PFSK-1 (cell line): Measurements from ENCODE around the gene PCIF1.

Experiments
- FOXP2 ChIP-seq: optimal IDR thresholded peaks from 2 replicates; pipeline ENCODE3; 2011; ENCODE audit warnings: borderline replicate concordance, control low read depth, inconsistent platforms; ENCODE audit not compliant: insufficient read depth; ENCODE audit errors: extremely low read length, extremely low read depth
- POLR2AphosphoS5 ChIP-seq: IDR thresholded peaks from 2 replicates; pipeline ENCODE4 v1.6.1; 2012; ENCODE audit warnings: low read depth, mild to moderate bottlenecking, control low read depth, low read length, moderate library complexity
- REST ChIP-seq, 2 experiments: IDR thresholded peaks; 2 replicates each; pipeline versions ENCODE4 v1.6.1 to v1.8.0; 2011 to 2012; ENCODE audit warnings: low read depth in 2 of 2, low read length in 2 of 2, control low read depth in 1 of 2, inconsistent platforms in 1 of 2, mild to moderate bottlenecking in 1 of 2, moderate library complexity in 1 of 2; ENCODE audit not compliant: insufficient read depth in 1 of 2
- SIN3A ChIP-seq: IDR thresholded peaks from 2 replicates; pipeline ENCODE4 v1.6.1; 2012; ENCODE audit warnings: mild to moderate bottlenecking, low read length, moderate library complexity, borderline replicate concordance; ENCODE audit not compliant: insufficient read depth
- TAF1 ChIP-seq: IDR thresholded peaks from 2 replicates; pipeline ENCODE4 v1.6.1; 2012; ENCODE audit warnings: low read length, control low read depth, borderline replicate concordance; ENCODE audit not compliant: insufficient read depth

The PCIF1 gene

GRCh38 chr20:45899046-45899835, 35.2 kb upstream of the PCIF1 start:
- no peak for TF ChIP-seq REST (IDR thresholded peaks at IDR 0.05; ENCODE audit: insufficient read depth in 1 of 2, low read depth in 2 of 2, low read length in 2 of 2)
- TF ChIP-seq FOXP2, result no peak
- TF ChIP-seq SIN3A, result no peak
- no peak for TF ChIP-seq TAF1
- TF ChIP-seq POLR2AphosphoS5, result no peak

- no peak for TF ChIP-seq SIN3A
- TF ChIP-seq FOXP2, result no peak
- no peak for TF ChIP-seq REST (IDR thresholded peaks at IDR 0.05; ENCODE audit: insufficient read depth in 1 of 2, low read depth in 2 of 2, low read length in 2 of 2)
- TF ChIP-seq TAF1, result no peak
Measured at GRCh38 chr20:45902199-45902701, 32.2 kb upstream of the PCIF1 start.

- no peak for TF ChIP-seq TAF1
- no peak for TF ChIP-seq FOXP2
- no peak for TF ChIP-seq SIN3A
- no peak for TF ChIP-seq REST (IDR thresholded peaks at IDR 0.05; ENCODE audit: insufficient read depth in 1 of 2, low read depth in 2 of 2, low read length in 2 of 2)
- TF ChIP-seq POLR2AphosphoS5, result no peak
Measured at GRCh38 chr20:45904583-45905504, 29.6 kb upstream of the PCIF1 start.

GRCh38 chr20:45905505-45906079, 28.9 kb upstream of the PCIF1 start:
- TF ChIP-seq SIN3A (no peak), POLR2AphosphoS5 (no peak), REST (IDR thresholded peaks at IDR 0.05; ENCODE audit: insufficient read depth in 1 of 2, low read depth in 2 of 2, low read length in 2 of 2) (no peak), TAF1 (no peak), FOXP2 (no peak)
